ENCODE measurements around the gene ADAMTS2.

Gene ADAMTS2

DNA sequence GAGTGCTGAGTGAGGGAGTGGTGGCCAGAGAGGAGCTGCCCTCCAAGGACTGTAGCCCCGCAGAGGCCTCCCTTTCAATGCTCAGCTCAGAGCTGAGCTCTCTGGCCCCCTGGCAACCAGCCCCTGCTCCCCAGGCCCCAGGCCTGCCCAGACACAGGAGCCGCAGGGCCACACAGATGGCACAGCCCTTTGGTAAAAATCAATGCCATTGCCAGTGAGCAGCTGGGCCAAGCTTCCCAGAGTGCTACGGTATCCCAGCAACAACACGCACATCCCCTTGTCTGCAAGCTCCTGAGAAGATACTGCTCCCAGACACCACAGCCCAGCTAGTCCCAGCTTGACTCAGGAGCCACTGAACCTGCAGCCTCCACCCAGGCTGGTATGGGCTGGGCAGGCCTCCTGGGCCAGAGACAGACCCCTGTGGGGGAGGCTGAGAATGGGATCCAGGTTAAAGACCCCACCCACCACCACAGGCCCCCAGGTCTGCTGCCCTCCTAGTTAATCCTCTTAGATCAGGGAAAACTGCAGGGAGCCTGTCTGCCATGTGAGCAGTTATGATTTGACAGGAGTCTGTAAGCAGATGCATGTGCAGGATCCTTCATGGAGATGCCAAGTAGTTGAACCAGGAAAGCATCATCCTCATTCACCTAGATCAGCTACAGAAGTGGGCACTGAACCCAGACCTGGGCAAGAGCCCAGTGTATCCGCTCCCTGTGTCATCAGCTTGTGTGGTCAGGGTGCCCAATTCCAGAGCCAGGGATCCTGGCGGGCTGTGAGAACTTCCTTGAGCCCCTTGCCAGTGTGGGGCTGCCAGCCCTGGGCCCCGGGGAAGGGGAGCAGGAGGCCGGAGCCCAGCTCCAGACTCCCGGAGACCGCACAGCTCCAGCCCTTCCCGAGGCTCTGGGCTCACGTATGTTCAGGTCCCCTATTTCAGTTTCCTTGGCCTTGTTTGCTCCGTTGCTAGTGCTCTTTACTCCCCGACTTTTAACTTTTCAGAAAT lies 26.7 kb upstream of the ADAMTS2 start:
- no peak for DNase-seq (ENCODE audit: low spot score)

DNA sequence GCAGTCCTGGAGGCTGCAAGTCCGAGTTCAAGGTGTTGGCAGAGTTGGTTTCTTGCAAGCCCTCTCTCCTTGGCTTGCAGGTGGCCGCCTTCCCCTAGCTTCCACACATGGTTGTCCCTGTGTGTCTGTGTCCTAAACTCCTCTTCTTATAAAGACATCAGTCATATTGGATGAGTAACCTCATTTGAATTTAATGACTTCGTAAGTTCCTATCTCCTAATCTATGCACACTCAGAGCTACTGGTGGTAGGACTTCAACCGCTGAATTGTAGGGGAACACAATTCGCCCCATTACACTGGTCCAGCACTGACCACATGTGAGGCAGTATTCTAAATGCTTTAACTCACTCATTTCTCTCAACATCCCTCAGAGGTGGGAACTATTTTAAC lies 25.9 kb upstream of the ADAMTS2 start:
- DNase-seq (ENCODE audit: low spot score): no peak

DNA sequence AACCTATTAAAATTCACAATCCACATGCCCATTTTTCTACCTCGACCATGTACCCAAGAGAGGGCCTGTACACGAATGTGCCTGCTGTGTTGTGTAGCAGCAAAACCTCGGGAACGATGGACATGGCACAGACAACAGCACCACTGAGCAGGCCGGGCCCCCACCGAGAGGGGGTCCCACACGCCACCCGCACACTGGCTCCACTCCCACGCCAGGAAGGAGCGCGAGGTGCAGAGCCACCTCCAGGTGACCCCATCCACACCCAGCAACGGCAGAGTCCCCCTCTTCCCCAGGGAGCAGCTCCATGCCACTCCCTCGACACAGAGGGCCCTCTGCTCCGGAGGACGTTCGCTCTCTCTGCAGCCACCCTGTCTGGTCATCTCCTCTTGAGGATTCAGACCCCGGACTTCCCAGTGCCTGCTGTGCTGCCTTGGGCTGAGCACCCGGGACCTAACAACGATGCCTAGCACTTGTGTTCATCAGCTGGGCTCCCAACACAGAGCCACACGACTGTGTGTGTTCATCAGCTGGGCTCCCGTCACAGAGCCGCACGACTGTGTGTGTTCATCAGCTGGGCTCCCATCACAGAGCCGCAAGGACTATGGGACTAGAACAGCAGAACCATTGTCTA lies 25.3 kb upstream of the ADAMTS2 start:
- DNase-seq (ENCODE audit: low spot score): no peak

DNA sequence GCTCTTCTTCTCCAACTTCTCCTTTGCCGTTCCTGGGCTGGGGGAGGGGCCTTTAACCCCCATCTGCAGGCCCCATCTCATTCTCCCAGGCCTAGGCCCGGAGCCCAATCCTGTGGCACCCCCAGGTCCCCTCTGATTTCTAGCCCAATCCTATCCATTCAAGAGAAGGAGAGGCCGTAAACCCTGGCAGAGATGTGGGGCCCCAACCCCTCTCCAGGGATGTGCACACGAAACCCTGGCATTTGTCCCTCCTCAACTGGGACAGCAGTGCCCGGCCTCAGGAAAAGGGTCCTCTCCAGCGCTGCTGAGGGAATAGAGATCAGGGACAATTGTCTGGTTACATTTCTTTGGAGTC lies 24.2 kb upstream of the ADAMTS2 start:
- DNase-seq (ENCODE audit: low spot score): no peak

GRCh38 chr5:179368806-179369529 lies 23.7 kb upstream of the ADAMTS2 start:
- DNase-seq (ENCODE audit: low spot score): no peak

GRCh38 chr5:179368126-179368805 lies 23.0 kb upstream of the ADAMTS2 start:
- DNase-seq (ENCODE audit: low spot score): no peak

- DNase-seq (ENCODE audit: low spot score): no peak
These were observed 22.2 kb upstream of the ADAMTS2 start for GRCh38 chr5:179367491-179367890.

DNA sequence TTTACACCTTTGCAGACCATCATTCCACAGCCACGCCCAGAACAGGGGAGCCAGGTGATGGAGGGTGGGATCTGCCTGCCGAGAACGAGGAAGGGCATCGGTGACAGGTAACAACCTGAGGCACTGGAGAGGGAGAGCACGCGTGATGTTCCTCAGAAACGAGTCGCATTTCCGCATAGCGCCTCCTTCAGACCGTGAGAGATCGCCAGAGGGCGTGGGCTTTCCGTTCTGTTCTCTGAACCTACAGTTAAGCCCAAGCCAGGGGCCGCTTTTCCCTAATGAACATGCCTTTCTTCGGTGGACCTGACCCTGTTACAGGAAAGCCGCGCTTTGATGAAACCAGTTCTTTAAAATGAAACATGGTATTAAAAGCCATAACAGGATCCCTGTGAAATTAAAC lies 17.1 kb upstream of the ADAMTS2 start:
- no peak for DNase-seq (ENCODE audit: low spot score)

- DNase-seq (ENCODE audit: low spot score): no peak
These were observed 15.9 kb upstream of the ADAMTS2 start for GRCh38 chr5:179361037-179361603.

DNA sequence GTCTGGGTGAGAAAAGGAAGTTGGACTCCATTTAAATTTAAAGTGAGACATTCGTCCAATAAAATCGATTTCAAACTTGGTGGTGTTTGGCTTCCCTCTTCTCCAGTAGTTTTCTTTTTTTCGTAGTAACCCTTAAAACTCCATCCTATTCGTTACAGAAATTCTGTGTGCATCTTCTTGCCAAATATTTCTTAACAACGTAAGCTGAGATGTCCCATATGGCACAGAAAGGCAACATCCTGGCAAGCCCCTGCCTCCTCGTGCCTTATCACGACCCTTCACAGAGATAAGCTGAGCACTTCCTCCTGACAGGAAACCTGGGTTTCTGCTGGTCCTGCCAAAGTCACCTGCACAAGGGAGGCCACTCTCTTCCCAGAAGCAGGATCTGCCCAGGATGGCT lies 11.8 kb upstream of the ADAMTS2 start:
- no peak for DNase-seq (ENCODE audit: low spot score)

- no peak for DNase-seq (ENCODE audit: low spot score)
These were observed 11.0 kb upstream of the ADAMTS2 start for GRCh38 chr5:179355976-179356974.

- no peak for DNase-seq (ENCODE audit: low spot score)
These were observed 9.1 kb upstream of the ADAMTS2 start for GRCh38 chr5:179354305-179354882.

DNA sequence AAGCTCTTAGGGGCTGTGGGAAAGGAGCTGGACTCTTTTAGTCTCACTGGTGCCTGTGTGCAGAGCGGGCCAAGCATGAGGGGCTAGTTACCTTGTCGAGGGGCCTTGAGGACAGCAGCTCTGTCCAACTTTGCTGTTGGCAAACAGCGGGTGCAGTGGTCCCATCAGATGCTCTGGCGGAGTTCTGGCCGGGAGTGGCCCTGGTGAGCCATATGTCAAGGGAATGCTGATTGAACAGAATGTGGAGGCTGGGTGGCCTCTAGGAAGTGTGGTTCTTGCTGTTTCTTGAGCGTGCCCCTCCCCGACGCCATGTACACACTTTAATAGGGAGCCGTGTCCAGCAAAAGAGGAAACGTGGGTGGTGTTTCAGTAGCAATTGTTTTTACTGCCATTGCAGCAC lies 3.6 kb upstream of the ADAMTS2 start:
- DNase-seq (ENCODE audit: low spot score): no peak

DNA sequence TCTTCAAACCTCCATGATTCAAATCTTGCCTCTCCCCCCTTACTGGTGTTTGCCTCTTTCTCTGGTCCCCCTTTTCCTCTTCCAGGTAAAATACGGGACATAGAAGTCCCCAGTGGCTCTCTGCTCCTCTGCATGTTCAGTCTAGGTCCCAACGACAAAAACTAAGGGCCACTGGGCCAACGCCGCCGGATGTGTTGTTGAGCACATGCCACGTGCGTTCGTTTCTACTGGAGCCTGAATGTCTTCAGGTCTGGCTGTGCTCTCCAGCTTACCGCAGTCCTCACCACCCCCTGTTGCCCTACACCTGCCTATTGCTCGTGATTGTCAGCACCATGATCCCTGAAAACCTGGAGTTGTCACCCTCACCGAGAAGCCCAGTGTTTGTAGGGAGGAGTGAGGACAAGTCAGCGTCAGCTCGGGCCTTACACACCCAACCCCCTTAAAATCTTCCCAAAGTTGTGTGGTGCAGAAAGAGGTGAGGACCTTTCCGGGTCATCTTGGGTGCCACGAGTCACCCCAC lies 2.8 kb upstream of the ADAMTS2 start:
- DNase-seq (ENCODE audit: low spot score): no peak

- no peak for DNase-seq (ENCODE audit: low spot score)
These were observed 2.3 kb upstream of the ADAMTS2 start for GRCh38 chr5:179347581-179347980.

DNA sequence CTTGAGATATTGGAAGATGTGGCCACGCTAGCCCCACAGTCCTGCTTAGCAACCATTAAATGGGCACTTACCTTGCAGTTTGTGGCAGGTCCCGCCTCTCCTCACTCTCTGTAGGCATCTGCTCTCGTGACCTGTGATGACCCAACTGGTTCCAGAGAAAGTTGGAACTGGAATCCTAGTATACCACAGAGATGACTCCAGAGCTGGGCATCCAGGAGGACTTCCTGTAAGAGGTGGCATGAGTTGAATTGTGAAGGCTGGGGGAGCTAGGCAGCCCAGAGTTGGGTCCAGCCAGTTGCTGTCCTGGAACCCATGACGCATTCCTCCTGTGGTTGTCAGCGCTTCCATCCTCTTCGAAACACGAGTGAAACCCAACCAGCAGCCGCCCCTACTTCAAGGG lies 1.6 kb upstream of the ADAMTS2 start:
- no peak for DNase-seq (ENCODE audit: low spot score)

DNA sequence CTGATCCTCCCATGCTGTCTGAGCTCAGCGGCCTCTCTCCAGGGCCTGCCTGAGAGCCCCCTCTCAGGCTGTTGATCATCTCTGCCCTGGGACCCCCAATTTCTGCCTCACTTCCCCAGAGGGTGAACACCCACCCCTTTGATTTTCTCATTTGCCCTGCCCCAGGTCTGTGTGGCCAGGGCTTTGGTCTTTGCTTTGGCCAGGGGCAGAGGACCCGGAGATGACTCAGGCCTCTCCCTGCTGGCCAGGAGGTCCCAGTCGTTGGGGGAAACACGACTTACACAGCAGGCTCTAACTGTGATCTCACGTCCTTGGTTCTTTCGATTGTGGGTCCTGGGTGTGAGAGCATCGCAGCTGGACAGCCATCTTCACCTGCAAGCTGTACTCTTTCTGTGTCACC lies 1.1 kb upstream of the ADAMTS2 start:
- no peak for DNase-seq (ENCODE audit: low spot score)

GRCh38 chr5:179345183-179345432 lies 153 bp downstream of the ADAMTS2 start:
- DNase-seq (ENCODE audit: low spot score): no peak

DNA sequence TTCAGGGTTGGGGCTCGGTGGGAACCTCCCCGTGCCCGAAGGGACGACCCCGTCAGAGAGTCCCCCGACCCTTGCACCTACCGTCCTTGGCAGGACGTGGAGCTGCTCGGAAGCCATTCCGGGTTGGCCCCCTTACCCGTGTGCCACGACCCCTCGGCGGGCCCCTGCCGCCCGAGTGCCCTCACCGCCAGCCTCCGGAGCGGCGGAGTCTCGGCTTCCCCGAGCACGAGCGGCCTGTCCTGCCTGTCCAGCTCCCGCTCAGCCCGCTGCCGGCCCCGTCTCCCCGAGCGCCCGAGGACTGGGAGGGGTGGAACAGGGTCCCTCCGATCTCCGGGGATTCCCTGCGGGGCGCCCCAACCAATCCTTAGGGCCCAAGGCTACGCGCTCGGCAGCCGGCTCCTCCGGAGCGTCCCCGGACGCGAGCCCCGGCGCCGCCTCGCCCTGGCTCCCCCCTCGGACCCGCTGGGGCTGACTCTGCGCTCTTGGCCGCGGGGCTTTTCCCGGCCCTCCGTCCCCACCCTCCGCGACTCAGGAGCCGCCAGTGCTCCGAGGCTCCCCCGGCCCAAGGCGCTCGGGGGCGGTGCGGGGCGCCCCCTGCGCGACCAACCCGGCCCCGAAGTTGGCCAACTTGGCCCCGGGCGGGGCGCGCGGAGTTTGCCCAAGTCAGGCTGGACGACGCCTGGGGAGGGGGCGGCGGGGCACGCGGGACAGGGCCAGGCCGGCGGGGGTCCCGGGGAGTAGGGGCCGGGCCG lies 654 bp downstream of the ADAMTS2 start:
- no peak for DNase-seq (ENCODE audit: low spot score)
